ENCODE results near the gene CYBRD1.

GRCh38 chr2:171554991-171555615, 32.8 kb downstream of the CYBRD1 start:
- TF ChIP-seq POLR2A (IDR thresholded peaks at IDR 0.05) = no peak
- no peak for TF ChIP-seq CTCF (IDR thresholded peaks at IDR 0.05)
